ENCODE measurements around the gene STK11.
"Not testable (repeated sequence)": the region's sequence is repeated elsewhere in the genome, so short reads cannot be mapped to it uniquely, and the experiment has no call there.

STK11 gene

DNA sequence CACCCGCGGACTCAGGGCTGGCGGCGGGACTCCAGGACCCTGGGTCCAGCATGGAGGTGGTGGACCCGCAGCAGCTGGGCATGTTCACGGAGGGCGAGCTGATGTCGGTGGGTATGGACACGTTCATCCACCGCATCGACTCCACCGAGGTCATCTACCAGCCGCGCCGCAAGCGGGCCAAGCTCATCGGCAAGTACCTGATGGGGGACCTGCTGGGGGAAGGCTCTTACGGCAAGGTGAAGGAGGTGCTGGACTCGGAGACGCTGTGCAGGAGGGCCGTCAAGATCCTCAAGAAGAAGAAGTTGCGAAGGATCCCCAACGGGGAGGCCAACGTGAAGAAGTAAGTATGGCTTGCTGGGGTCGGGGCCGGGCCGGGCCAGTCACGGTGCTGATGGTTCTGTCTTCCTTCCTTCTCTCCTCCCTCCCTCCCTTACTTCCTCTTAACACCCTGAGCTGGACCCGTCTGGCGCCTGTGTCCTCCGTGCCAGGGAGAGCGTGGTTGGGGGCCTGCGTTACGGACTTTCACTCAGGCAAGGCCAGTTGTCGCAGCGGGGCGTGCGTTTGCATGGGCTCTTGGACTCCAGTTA is 1.4 kb downstream of the STK11 start:
- peak overlapping the region; percentile 93 for H3K4me2 ChIP-seq (ENCODE audit: low read depth, low read length, poor library complexity, severe bottlenecking)
- no peak overlapping the region for H2AFZ ChIP-seq (ENCODE audit: low read length)
- no peaks in the 10 kb centered on the region for H3K9me2 ChIP-seq (replicated peaks; ENCODE audit: low read depth, low read length)
- no peaks in the 10 kb centered on the region for H3K27me3 ChIP-seq (ENCODE audit: insufficient read depth, low read length, poor library complexity, severe bottlenecking)
- peak overlapping the region; percentile 94 for H3K4me3 ChIP-seq (ENCODE audit: low read length, poor library complexity, severe bottlenecking)
- H3K9me3 ChIP-seq (ENCODE audit: insufficient read depth, low read depth, low read length) = no peaks in the 10 kb centered on the region
- peaks cover 60% of the 10 kb centered on the region for H3K79me2 ChIP-seq (ENCODE audit: insufficient read depth, low read length)
- H3K9ac ChIP-seq (ENCODE audit: low read depth, low read length, poor library complexity, severe bottlenecking) = peak overlapping the region; percentile 93
- peaks cover 50% of the 10 kb centered on the region for H4K20me1 ChIP-seq (ENCODE audit: insufficient read depth, low read length, poor library complexity, severe bottlenecking)
- H3K4me1 ChIP-seq (ENCODE audit: insufficient read depth, low read length, poor library complexity, severe bottlenecking) = peaks cover 38% of the 10 kb centered on the region
- peaks cover 6% of the 10 kb centered on the region; the same call in 1 of the 2 replicates for H3F3A ChIP-seq (ENCODE audit: low read depth)
- TF ChIP-seq, protein P1, sequence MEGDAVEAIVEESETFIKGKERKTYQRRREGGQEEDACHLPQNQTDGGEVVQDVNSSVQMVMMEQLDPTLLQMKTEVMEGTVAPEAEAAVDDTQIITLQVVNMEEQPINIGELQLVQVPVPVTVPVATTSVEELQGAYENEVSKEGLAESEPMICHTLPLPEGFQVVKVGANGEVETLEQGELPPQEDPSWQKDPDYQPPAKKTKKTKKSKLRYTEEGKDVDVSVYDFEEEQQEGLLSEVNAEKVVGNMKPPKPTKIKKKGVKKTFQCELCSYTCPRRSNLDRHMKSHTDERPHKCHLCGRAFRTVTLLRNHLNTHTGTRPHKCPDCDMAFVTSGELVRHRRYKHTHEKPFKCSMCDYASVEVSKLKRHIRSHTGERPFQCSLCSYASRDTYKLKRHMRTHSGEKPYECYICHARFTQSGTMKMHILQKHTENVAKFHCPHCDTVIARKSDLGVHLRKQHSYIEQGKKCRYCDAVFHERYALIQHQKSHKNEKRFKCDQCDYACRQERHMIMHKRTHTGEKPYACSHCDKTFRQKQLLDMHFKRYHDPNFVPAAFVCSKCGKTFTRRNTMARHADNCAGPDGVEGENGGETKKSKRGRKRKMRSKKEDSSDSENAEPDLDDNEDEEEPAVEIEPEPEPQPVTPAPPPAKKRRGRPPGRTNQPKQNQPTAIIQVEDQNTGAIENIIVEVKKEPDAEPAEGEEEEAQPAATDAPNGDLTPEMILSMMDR (conservative IDR thresholded peaks at IDR 0.05; ENCODE audit: low read length) = no peak
- TF ChIP-seq EZH2phosphoT487 (IDR thresholded peaks at IDR 0.05; ENCODE audit: borderline replicate concordance) = no peak
- no peaks in the 10 kb centered on the region; the same call in 1 of the 2 replicates for H3K36me3 ChIP-seq (ENCODE audit: insufficient read depth, low read length)

DNA sequence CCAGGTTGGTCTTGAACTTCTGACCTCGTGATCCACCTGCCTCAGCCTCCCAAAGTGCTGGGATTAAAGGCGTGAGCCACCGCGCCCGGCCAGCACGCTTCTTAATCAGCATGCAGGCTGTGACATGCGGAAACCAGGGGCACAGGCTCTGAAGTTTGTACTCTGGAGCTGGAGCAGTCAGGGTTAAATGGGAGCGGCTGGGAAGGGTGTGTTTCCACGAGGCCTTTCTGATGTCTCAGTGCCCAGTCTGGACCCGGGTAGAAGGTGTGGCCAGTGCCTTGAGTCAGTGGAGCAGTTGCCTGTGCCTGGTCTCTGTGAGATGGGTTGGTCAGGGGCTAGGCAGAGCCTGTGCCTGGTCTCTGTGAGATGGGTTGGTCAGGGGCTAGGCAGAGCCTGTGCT is 3.3 kb downstream of the STK11 start:
- Histone ChIP-seq H3K79me2 (ENCODE audit: insufficient read depth, low read length) (peaks cover 77% of the 10 kb centered on the region), H3K9ac (ENCODE audit: low read depth, low read length, poor library complexity, severe bottlenecking) (peak overlapping the region; percentile 24), H3K4me3 (ENCODE audit: low read length, poor library complexity, severe bottlenecking) (peak overlapping the region; percentile 94), H3K4me2 (ENCODE audit: low read depth, low read length, poor library complexity, severe bottlenecking) (peak overlapping the region; percentile 93), H3K4me1 (ENCODE audit: insufficient read depth, low read length, poor library complexity, severe bottlenecking) (peaks cover 38% of the 10 kb centered on the region), H4K20me1 (ENCODE audit: insufficient read depth, low read length, poor library complexity, severe bottlenecking) (peaks cover 61% of the 10 kb centered on the region)
- H3K9me2 ChIP-seq (replicated peaks; ENCODE audit: low read depth, low read length); H3K36me3 ChIP-seq (ENCODE audit: insufficient read depth, low read length); H3K27me3 ChIP-seq (ENCODE audit: insufficient read depth, low read length, poor library complexity, severe bottlenecking); H3K9me3 ChIP-seq (ENCODE audit: insufficient read depth, low read depth, low read length); H3F3A ChIP-seq (ENCODE audit: low read depth); H2AFZ ChIP-seq (ENCODE audit: low read length): not testable (repeated sequence)

DNA sequence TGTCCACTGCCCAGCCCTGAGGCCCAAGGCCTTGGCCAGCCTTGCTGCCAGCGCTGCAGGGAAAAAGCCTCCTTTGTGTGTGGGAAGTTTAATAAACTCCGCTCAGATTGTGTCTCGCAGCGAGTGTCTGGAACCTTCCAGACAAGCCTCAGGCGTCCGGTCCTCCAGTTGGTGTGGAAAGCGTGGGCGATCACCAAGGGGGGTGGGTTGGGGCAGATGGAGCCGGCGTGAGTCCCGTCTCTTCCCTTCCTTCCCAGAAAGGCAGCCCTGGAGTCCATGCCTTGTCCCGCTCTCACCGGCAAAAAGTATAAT is 4.6 kb downstream of the STK11 start:
- Histone ChIP-seq H3K9ac (ENCODE audit: low read depth, low read length, poor library complexity, severe bottlenecking) (peak overlapping the region; percentile 60), H3F3A (ENCODE audit: low read depth) (no peaks in the 10 kb centered on the region), H3K4me2 (ENCODE audit: low read depth, low read length, poor library complexity, severe bottlenecking) (peak overlapping the region; percentile 79), H3K9me2 (replicated peaks; ENCODE audit: low read depth, low read length) (no peaks in the 10 kb centered on the region), H3K4me1 (ENCODE audit: insufficient read depth, low read length, poor library complexity, severe bottlenecking) (peaks cover 34% of the 10 kb centered on the region), H3K79me2 (ENCODE audit: insufficient read depth, low read length) (peaks cover 91% of the 10 kb centered on the region), H3K4me3 (ENCODE audit: low read length, poor library complexity, severe bottlenecking) (peak overlapping the region; percentile 61), H3K9me3 (ENCODE audit: insufficient read depth, low read depth, low read length) (no peaks in the 10 kb centered on the region), H3K36me3 (ENCODE audit: insufficient read depth, low read length) (no peaks in the 10 kb centered on the region; the same call in 1 of the 2 replicates), H3K27me3 (ENCODE audit: insufficient read depth, low read length, poor library complexity, severe bottlenecking) (no peaks in the 10 kb centered on the region), H2AFZ (ENCODE audit: low read length) (no peak overlapping the region), H4K20me1 (ENCODE audit: insufficient read depth, low read length, poor library complexity, severe bottlenecking) (peaks cover 74% of the 10 kb centered on the region)
- TF ChIP-seq, protein P1 (conservative IDR thresholded peaks at IDR 0.05; ENCODE audit: low read length) = no peak
- no peak for TF ChIP-seq EZH2phosphoT487 (IDR thresholded peaks at IDR 0.05; ENCODE audit: borderline replicate concordance)

Data from Loucy (cell line).